GM10248 (cell line): Measurements from ENCODE around the gene FBXL13.
"Not testable (repeated sequence)": the region's sequence is repeated elsewhere in the genome, so short reads cannot be mapped to it uniquely, and the experiment has no call there.

ENCODE experiments used
- CTCF ChIA-PET: fragments of 300-600 bp; sonication (Branson Sonifier 250); formaldehyde crosslinking; extraction: SDS; loops from one replicate; lab custom pipeline; 2021; ENCODE audit warnings: antibody characterized with exemption; lab: Yijun Ruan, JAX
- POLR2A ChIA-PET: fragments of 350-650 bp; sonication (Branson Sonifier 250); formaldehyde crosslinking; extraction: SDS; loops from one replicate; lab custom pipeline; 2020; ENCODE audit warnings: antibody characterized with exemption; lab: Yijun Ruan, JAX
- DNase-seq: peaks from one replicate; pipeline ENCODE4 v3.0.0; 2012; ENCODE audit errors: extremely low spot score
- CTCF ChIP-seq: IDR thresholded peaks from 2 replicates; pipeline ENCODE4 v1.5.1; 2012; ENCODE audit warnings: mild to moderate bottlenecking, low read depth; ENCODE audit errors: extremely low read depth, missing control alignments, control extremely low read depth

Gene FBXL13

GRCh38 chr7:102811942-102812678 lies 262.5 kb downstream of the FBXL13 start:
- POLR2A ChIA-PET, result no interaction called here
- no peak for DNase-seq
- TF ChIP-seq CTCF, result no peak
- CTCF ChIA-PET, result interaction anchor here (1.3 to 1.7 kb wide), 2 partner anchors 8 to 11 kb away, joined by 4 to 5 read pairs; no protein-coding TSS in a partner anchor

- POLR2A ChIA-PET, result no interaction called here
- DNase-seq, result no peak
- CTCF ChIA-PET, result interaction anchor here (1.3 to 1.7 kb wide), 2 partner anchors 9 to 12 kb away, joined by 4 to 5 read pairs; no protein-coding TSS in a partner anchor
- no peak for TF ChIP-seq CTCF
Observed at GRCh38 chr7:102810916-102811315, 263.7 kb downstream of the FBXL13 start.

GRCh38 chr7:102806613-102807012 lies 268.0 kb downstream of the FBXL13 start:
- no peak for DNase-seq
- TF ChIP-seq CTCF, result no peak
- POLR2A ChIA-PET, result no interaction called here
- CTCF ChIA-PET, result no interaction called here

GRCh38 chr7:102795987-102796595 lies 278.5 kb downstream of the FBXL13 start:
- CTCF ChIA-PET, DNase-seq, POLR2A ChIA-PET: not testable (repeated sequence)

- DNase-seq, POLR2A ChIA-PET, CTCF ChIA-PET: not testable (repeated sequence)
Observed at GRCh38 chr7:102794567-102794966, 280.0 kb downstream of the FBXL13 start.

GRCh38 chr7:102791831-102792230 lies 282.8 kb downstream of the FBXL13 start:
- POLR2A ChIA-PET, CTCF ChIA-PET, DNase-seq: not testable (repeated sequence)

- CTCF ChIA-PET, POLR2A ChIA-PET: not testable (repeated sequence)
Observed at GRCh38 chr7:102791367-102791766, 283.2 kb downstream of the FBXL13 start.

GRCh38 chr7:102790364-102791100 lies 284.1 kb downstream of the FBXL13 start:
- DNase-seq, POLR2A ChIA-PET, CTCF ChIA-PET: not testable (repeated sequence)

More at GRCh38 chr7:102791367-102791766, 283.2 kb downstream of the FBXL13 start:
- DNase-seq, result not testable (repeated sequence)

GRCh38 chr7:102788770-102789169 lies 285.8 kb downstream of the FBXL13 start:
- POLR2A ChIA-PET, DNase-seq, CTCF ChIA-PET: not testable (repeated sequence)

- CTCF ChIA-PET, DNase-seq, POLR2A ChIA-PET: not testable (repeated sequence)
Observed at GRCh38 chr7:102780926-102781325, 293.7 kb downstream of the FBXL13 start.

- POLR2A ChIA-PET, CTCF ChIA-PET, DNase-seq: not testable (repeated sequence)
Observed at GRCh38 chr7:102778663-102779062, 295.9 kb downstream of the FBXL13 start.

GRCh38 chr7:102776217-102776616 lies 298.4 kb downstream of the FBXL13 start:
- DNase-seq, POLR2A ChIA-PET, CTCF ChIA-PET: not testable (repeated sequence)

- CTCF ChIA-PET, DNase-seq, POLR2A ChIA-PET: not testable (repeated sequence)
Observed at GRCh38 chr7:102770467-102770866, 304.1 kb downstream of the FBXL13 start.

- POLR2A ChIA-PET, DNase-seq: not testable (repeated sequence)
Observed at GRCh38 chr7:102769657-102770192, 304.9 kb downstream of the FBXL13 start.

More at GRCh38 chr7:102769657-102770192, 304.9 kb downstream of the FBXL13 start:
- CTCF ChIA-PET, result not testable (repeated sequence)
